ENCODE results near the gene CEACAM4. TPM values are rescaled to one million over a fixed set of nuclear protein-coding genes. Genes with fewer than 3 reads are reported as not detected.
"Not testable (repeated sequence)": the region's sequence is repeated elsewhere in the genome, so short reads cannot be mapped to it uniquely, and the experiment has no call there.

Gene CEACAM4
- total RNA-seq: 1.0 TPM

DNA sequence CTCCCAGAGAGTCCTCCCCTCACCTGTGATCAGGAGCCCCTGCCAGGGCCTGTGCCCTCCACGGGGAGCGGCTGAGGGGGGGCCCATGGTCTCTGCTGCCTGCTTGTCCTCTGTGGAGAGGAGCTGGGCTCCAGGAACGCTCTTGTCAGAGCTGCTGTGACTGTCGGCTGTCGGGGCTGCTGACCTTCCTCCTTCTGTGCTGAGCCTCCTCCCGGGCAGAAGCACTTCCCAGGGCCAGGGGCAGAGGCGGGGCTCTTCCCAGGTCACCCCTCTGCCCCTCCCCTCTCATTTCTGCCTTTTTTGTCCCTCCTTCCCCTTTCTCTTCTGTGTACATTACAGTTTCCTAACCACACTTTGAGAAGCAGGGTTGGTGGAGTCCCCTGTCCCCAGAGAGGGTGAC is at the start of gene CEACAM4:
TSS of gene CEACAM4 (minus strand) at position 198 of the 400 bp plus-strand sequence. CDS start at position 87, 111 bp downstream.
- H3K27me3 ChIP-seq (ENCODE audit: control insufficient read depth in 3 of 3, insufficient read depth in 3 of 3, low read length in 3 of 3): peaks cover 4 to 10% (median 7%) of the 10 kb centered on the region in 3 donors
- no peak within 1 kb of the TSS for H3K27ac ChIP-seq (ENCODE audit: low read depth, low read length)
- no peak within 1 kb of the TSS for H3K9ac ChIP-seq (ENCODE audit: low read depth in 1 of 3, low read length in 3 of 3)
- no peaks in the 10 kb centered on the region for H3K36me3 ChIP-seq (ENCODE audit: control insufficient read depth in 3 of 3, insufficient read depth in 3 of 3, low read length in 3 of 3)
- H3K4me3 ChIP-seq (ENCODE audit: low read length in 3 of 3): no peak within 1 kb of the TSS
- peaks cover 0 to 5% (median 0%) of the 10 kb centered on the region in 3 donors for H3K9me3 ChIP-seq (ENCODE audit: control insufficient read depth in 3 of 3, low read length in 3 of 3)
- no peaks in the 10 kb centered on the region for H3K4me1 ChIP-seq (ENCODE audit: control insufficient read depth in 3 of 3, insufficient read depth in 3 of 3, low read length in 3 of 3)

DNA sequence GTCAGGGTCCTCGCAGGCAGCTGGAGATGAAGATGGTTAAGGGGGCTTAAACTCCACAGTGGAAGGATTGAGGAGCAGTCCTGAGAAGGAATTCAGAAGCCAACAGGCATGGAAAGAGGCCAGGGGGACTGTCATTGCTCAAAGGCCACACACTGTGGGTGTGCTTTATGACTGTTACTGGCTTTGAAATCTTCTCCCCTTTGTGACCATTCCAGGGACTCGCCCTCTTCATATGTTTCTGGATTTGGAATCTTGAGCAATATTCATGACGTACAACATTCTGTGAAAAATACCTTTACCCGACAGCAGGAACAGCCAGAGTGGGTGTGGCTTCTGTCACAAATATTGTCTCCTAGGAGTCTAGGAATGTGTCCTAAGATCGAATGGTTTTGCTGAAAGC is 44.6 kb upstream of the CEACAM4 start:
- H3K4me3 ChIP-seq (ENCODE audit: low read length in 3 of 3): no peak overlapping the region
- H3K9ac ChIP-seq (ENCODE audit: low read depth in 1 of 3, low read length in 3 of 3): no peak overlapping the region
- peaks cover 2 to 10% (median 3%) of the 10 kb centered on the region in 3 donors for H3K27me3 ChIP-seq (ENCODE audit: control insufficient read depth in 3 of 3, insufficient read depth in 3 of 3, low read length in 3 of 3)
- H3K36me3 ChIP-seq (ENCODE audit: control insufficient read depth in 3 of 3, insufficient read depth in 3 of 3, low read length in 3 of 3): no peaks in the 10 kb centered on the region
- no peak overlapping the region for H3K27ac ChIP-seq (ENCODE audit: low read depth, low read length)
- H3K4me1 ChIP-seq (ENCODE audit: control insufficient read depth in 3 of 3, insufficient read depth in 3 of 3, low read length in 3 of 3): no peaks in the 10 kb centered on the region
- H3K9me3 ChIP-seq (ENCODE audit: control insufficient read depth in 3 of 3, low read length in 3 of 3): peaks cover 0 to 8% (median 4%) of the 10 kb centered on the region in 3 donors

DNA sequence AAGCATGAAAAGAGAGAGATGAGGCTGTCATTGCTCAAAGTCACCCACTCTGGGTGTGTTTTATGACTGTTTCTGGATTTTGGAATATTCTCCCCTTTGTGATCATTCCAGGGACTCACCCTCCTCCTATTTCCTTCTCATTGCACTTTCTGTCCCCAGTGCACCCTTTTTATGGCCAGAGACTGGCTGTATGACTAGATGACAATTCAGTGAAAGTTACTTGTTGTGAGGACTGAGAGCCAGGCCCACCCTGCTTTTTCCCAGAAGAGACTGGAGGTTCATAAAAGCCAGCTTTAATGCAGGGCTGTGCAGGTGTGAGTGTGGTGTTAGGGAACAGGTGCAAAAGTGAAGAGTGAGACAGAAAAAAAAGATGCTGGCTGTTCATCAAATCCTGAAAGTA is 43.9 kb upstream of the CEACAM4 start:
- H3K4me3 ChIP-seq (ENCODE audit: low read length in 3 of 3): no peak overlapping the region
- no peak overlapping the region for H3K9ac ChIP-seq (ENCODE audit: low read depth in 1 of 3, low read length in 3 of 3)
- H3K27ac ChIP-seq (ENCODE audit: low read depth, low read length): no peak overlapping the region
- no peaks in the 10 kb centered on the region for H3K36me3 ChIP-seq (ENCODE audit: control insufficient read depth in 3 of 3, insufficient read depth in 3 of 3, low read length in 3 of 3)
- peaks cover 0 to 7% (median 3%) of the 10 kb centered on the region in 3 donors for H3K27me3 ChIP-seq (ENCODE audit: control insufficient read depth in 3 of 3, insufficient read depth in 3 of 3, low read length in 3 of 3)
- no peaks in the 10 kb centered on the region for H3K4me1 ChIP-seq (ENCODE audit: control insufficient read depth in 3 of 3, insufficient read depth in 3 of 3, low read length in 3 of 3)
- peaks cover 4 to 8% (median 7%) of the 10 kb centered on the region in 3 donors for H3K9me3 ChIP-seq (ENCODE audit: control insufficient read depth in 3 of 3, low read length in 3 of 3)

DNA sequence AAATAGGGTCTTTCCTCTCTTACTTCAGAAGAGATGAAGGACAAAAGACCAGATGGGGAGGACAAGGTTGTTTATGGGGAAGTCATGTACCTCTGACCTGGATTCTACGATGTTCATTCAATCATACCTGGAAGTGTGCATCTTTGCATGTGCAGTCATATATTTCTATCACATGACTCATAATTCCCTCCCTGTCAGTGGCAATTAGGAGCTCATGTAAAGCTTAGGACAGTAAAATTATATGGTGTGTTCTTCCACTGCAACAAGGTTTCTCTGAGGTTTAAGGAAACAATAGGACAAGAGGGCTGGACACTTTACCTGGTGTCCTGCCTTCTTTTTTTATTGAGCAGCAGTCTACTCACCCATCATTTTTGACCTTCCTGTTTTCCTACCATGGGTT is 41.4 kb upstream of the CEACAM4 start:
- no peak overlapping the region for H3K27ac ChIP-seq (ENCODE audit: low read depth, low read length)
- H3K4me1 ChIP-seq (ENCODE audit: control insufficient read depth in 3 of 3, insufficient read depth in 3 of 3, low read length in 3 of 3): no peaks in the 10 kb centered on the region
- H3K4me3 ChIP-seq (ENCODE audit: low read length in 3 of 3): no peak overlapping the region
- peaks cover 4 to 10% (median 7%) of the 10 kb centered on the region in 3 donors for H3K9me3 ChIP-seq (ENCODE audit: control insufficient read depth in 3 of 3, low read length in 3 of 3)
- peaks cover 0 to 7% (median 3%) of the 10 kb centered on the region in 3 donors for H3K27me3 ChIP-seq (ENCODE audit: control insufficient read depth in 3 of 3, insufficient read depth in 3 of 3, low read length in 3 of 3)
- H3K9ac ChIP-seq (ENCODE audit: low read depth in 1 of 3, low read length in 3 of 3): no peak overlapping the region
- H3K36me3 ChIP-seq (ENCODE audit: control insufficient read depth in 3 of 3, insufficient read depth in 3 of 3, low read length in 3 of 3): no peaks in the 10 kb centered on the region

DNA sequence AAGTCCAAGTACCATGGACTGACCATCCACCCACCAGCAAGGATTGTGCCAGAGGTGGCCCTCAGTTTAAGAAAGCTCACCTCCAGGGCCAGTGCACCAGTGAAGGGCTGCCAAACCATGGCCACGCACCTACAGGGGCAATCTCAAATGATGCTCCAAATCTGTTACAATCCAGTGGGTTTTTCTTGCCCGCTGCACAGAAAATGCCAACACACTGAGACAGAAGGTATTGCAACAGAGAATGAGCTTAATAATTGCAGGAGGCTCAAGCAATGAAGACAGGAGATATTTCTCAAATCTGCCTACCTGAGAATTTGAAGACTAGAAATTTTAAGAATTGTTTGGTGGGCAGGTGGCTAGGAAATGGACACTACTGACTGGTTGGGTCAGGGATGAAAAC is 39.2 kb upstream of the CEACAM4 start:
- H3K36me3 ChIP-seq (ENCODE audit: control insufficient read depth in 3 of 3, insufficient read depth in 3 of 3, low read length in 3 of 3): no peaks in the 10 kb centered on the region

DNA sequence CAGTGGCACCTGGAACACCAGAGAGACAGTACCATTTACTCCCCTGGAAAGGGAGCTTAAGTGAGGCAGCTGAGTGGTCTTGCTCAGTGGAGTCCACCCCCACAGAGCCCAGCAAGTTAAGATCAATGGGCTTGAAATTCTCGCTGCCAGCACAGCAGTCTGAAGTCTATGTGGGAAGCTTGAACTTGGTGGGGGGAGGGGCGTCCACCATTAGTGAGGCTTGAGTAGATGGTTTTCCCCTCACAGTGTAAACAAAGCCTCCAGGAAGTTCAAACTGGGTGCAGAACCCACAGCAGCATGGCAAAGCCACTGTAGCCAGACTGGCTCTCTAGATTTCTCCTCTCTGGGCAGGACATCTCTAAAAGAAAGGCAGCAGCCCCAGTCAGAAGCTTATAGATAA is 30.3 kb upstream of the CEACAM4 start:
- Histone ChIP-seq H3K9me3 (ENCODE audit: control insufficient read depth in 3 of 3, low read length in 3 of 3) (no peaks in the 10 kb centered on the region), H3K36me3 (ENCODE audit: control insufficient read depth in 3 of 3, insufficient read depth in 3 of 3, low read length in 3 of 3) (no peaks in the 10 kb centered on the region), H3K9ac (ENCODE audit: low read depth in 1 of 3, low read length in 3 of 3) (no peak overlapping the region), H3K27me3 (ENCODE audit: control insufficient read depth in 3 of 3, insufficient read depth in 3 of 3, low read length in 3 of 3) (peaks cover 0 to 10% (median 2%) of the 10 kb centered on the region in 3 donors), H3K27ac (ENCODE audit: low read depth, low read length) (no peak overlapping the region), H3K4me1 (ENCODE audit: control insufficient read depth in 3 of 3, insufficient read depth in 3 of 3, low read length in 3 of 3) (no peaks in the 10 kb centered on the region), H3K4me3 (ENCODE audit: low read length in 3 of 3) (no peak overlapping the region)

More for the DNA sequence above, 39.2 kb upstream of the CEACAM4 start:
- Histone ChIP-seq H3K9ac (ENCODE audit: low read depth in 1 of 3, low read length in 3 of 3) (no peak overlapping the region), H3K4me1 (ENCODE audit: control insufficient read depth in 3 of 3, insufficient read depth in 3 of 3, low read length in 3 of 3) (no peaks in the 10 kb centered on the region), H3K9me3 (ENCODE audit: control insufficient read depth in 3 of 3, low read length in 3 of 3) (peaks cover 4 to 10% (median 7%) of the 10 kb centered on the region in 3 donors), H3K27ac (ENCODE audit: low read depth, low read length) (no peak overlapping the region), H3K4me3 (ENCODE audit: low read length in 3 of 3) (peak overlapping the region in 1 of 3 donors; percentile 38), H3K27me3 (ENCODE audit: control insufficient read depth in 3 of 3, insufficient read depth in 3 of 3, low read length in 3 of 3) (peaks cover 0 to 4% (median 3%) of the 10 kb centered on the region in 3 donors)

DNA sequence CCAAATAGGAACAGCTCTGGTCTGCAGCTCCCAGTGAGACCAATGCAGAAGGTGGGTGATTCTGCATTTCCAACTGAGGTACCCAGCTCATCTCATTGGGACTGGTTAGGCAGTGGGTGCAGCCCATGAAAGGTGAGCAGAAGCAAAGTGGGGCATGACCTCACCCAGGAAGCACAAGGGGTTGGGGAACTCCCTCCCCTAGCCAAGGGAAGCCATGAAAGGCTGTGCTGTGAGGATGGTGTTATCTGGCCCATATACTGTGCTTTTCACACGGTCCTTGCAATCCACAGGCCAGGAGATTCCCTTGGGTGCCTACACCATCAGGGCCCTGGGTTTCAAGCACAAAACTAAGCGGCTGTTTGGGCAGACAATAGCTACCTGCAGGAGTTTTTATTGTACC is 29.9 kb upstream of the CEACAM4 start:
- H3K36me3 ChIP-seq (ENCODE audit: control insufficient read depth in 3 of 3, insufficient read depth in 3 of 3, low read length in 3 of 3); H3K4me1 ChIP-seq (ENCODE audit: control insufficient read depth in 3 of 3, insufficient read depth in 3 of 3, low read length in 3 of 3); H3K4me3 ChIP-seq (ENCODE audit: low read length in 3 of 3); H3K27ac ChIP-seq (ENCODE audit: low read depth, low read length); H3K9ac ChIP-seq (ENCODE audit: low read depth in 1 of 3, low read length in 3 of 3); H3K9me3 ChIP-seq (ENCODE audit: control insufficient read depth in 3 of 3, low read length in 3 of 3): not testable (repeated sequence)
- H3K27me3 ChIP-seq (ENCODE audit: control insufficient read depth in 3 of 3, insufficient read depth in 3 of 3, low read length in 3 of 3): peaks cover 0 to 12% (median 2%) of the 10 kb centered on the region in 3 donors

DNA sequence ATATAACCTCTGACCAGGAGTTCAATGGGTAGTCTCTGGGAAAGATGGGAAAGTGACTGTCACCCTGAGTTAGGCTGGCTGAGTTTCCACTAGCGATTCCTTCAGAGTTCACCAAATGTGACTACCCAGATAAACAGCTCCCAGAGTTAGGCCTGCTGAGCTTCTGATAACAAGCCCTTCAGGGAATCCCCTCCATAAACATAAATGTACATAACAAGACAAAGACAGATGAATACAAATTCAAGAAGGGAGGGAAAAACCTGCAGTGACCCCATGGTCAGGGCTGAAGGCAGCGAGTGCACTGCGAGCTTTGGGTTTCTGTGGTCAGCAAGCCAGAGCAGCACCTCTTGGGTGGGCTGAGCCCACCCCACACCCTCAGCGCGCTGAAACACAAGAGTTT is 25.4 kb upstream of the CEACAM4 start:
- Histone ChIP-seq H3K27me3 (ENCODE audit: control insufficient read depth in 3 of 3, insufficient read depth in 3 of 3, low read length in 3 of 3) (peaks cover 0 to 12% (median 11%) of the 10 kb centered on the region in 3 donors), H3K27ac (ENCODE audit: low read depth, low read length) (no peak overlapping the region), H3K9ac (ENCODE audit: low read depth in 1 of 3, low read length in 3 of 3) (no peak overlapping the region), H3K4me1 (ENCODE audit: control insufficient read depth in 3 of 3, insufficient read depth in 3 of 3, low read length in 3 of 3) (no peaks in the 10 kb centered on the region), H3K4me3 (ENCODE audit: low read length in 3 of 3) (no peak overlapping the region), H3K36me3 (ENCODE audit: control insufficient read depth in 3 of 3, insufficient read depth in 3 of 3, low read length in 3 of 3) (no peaks in the 10 kb centered on the region), H3K9me3 (ENCODE audit: control insufficient read depth in 3 of 3, low read length in 3 of 3) (no peaks in the 10 kb centered on the region)

DNA sequence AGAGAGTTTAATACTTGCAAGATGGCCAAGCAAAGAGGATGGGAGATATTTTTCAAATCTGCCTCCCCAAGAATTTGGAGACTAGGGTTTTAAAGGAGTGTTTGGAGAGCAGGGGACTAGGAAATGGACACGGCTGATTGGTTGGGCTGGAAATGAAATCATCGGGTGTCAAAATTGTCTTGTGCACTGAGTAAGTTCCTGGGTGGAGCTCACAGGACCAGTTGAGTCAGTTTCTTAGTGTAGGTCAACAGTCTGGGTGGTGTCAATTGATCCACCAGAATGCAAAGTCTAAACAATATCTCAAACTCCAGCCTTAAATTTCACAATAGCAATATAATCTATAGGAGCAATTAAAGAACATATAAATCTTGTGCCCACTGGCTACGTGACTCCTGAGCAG is 23.0 kb upstream of the CEACAM4 start:
- no peaks in the 10 kb centered on the region for H3K9me3 ChIP-seq (ENCODE audit: control insufficient read depth in 3 of 3, low read length in 3 of 3)
- no peaks in the 10 kb centered on the region for H3K36me3 ChIP-seq (ENCODE audit: control insufficient read depth in 3 of 3, insufficient read depth in 3 of 3, low read length in 3 of 3)
- H3K27ac ChIP-seq (ENCODE audit: low read depth, low read length): no peak overlapping the region
- H3K27me3 ChIP-seq (ENCODE audit: control insufficient read depth in 3 of 3, insufficient read depth in 3 of 3, low read length in 3 of 3): peaks cover 0 to 9% (median 7%) of the 10 kb centered on the region in 3 donors
- no peaks in the 10 kb centered on the region for H3K4me1 ChIP-seq (ENCODE audit: control insufficient read depth in 3 of 3, insufficient read depth in 3 of 3, low read length in 3 of 3)
- no peak overlapping the region for H3K4me3 ChIP-seq (ENCODE audit: low read length in 3 of 3)
- H3K9ac ChIP-seq (ENCODE audit: low read depth in 1 of 3, low read length in 3 of 3): no peak overlapping the region

DNA sequence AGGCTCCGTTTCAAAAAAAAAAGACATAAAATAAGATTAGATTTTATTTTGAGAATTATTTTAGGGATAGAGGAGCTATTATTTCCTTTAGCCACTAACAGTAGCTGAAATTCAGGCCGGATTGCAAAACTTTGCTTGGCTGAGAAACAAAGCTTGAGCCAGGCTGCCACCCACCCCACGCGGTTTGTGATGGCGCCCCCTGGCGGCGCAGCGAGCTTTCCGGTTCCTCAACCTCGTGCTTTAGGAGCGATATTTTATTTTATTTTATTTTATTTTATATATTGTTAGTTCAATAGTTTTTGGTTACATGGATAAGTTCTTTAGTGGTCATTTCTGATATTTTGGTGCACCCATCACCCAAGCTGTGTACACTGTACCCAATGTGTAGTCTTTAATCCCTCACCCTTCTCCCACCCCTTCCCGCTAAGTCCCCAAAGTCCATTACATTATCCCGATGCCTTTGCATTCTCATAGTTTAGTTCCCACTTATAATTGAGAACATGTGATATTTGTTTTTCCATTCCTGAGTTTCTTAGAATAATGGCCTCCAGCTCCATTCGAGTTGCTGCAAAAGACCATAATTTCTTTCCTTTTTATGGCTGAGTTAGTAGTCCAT is 19.8 kb upstream of the CEACAM4 start:
- Histone ChIP-seq H3K36me3 (ENCODE audit: control insufficient read depth in 3 of 3, insufficient read depth in 3 of 3, low read length in 3 of 3) (no peaks in the 10 kb centered on the region), H3K27ac (ENCODE audit: low read depth, low read length) (no peak overlapping the region), H3K4me1 (ENCODE audit: control insufficient read depth in 3 of 3, insufficient read depth in 3 of 3, low read length in 3 of 3) (no peaks in the 10 kb centered on the region), H3K27me3 (ENCODE audit: control insufficient read depth in 3 of 3, insufficient read depth in 3 of 3, low read length in 3 of 3) (peaks cover 0 to 9% (median 0%) of the 10 kb centered on the region in 3 donors), H3K9ac (ENCODE audit: low read depth in 1 of 3, low read length in 3 of 3) (no peak overlapping the region), H3K4me3 (ENCODE audit: low read length in 3 of 3) (no peak overlapping the region), H3K9me3 (ENCODE audit: control insufficient read depth in 3 of 3, low read length in 3 of 3) (no peaks in the 10 kb centered on the region)
